GM12873 (cell line): Measurements from ENCODE around the gene LSM14B.

Experiments
- TF ChIP-seq, protein P1 (sequence below): IDR thresholded peaks from 2 replicates; pipeline ENCODE4 v1.5.1; 2012; ENCODE audit warnings: low read depth, mild to moderate bottlenecking, moderate library complexity, low read length, control low read depth; ENCODE audit not compliant: insufficient read depth; ENCODE audit errors: missing control alignments

Gene LSM14B

DNA sequence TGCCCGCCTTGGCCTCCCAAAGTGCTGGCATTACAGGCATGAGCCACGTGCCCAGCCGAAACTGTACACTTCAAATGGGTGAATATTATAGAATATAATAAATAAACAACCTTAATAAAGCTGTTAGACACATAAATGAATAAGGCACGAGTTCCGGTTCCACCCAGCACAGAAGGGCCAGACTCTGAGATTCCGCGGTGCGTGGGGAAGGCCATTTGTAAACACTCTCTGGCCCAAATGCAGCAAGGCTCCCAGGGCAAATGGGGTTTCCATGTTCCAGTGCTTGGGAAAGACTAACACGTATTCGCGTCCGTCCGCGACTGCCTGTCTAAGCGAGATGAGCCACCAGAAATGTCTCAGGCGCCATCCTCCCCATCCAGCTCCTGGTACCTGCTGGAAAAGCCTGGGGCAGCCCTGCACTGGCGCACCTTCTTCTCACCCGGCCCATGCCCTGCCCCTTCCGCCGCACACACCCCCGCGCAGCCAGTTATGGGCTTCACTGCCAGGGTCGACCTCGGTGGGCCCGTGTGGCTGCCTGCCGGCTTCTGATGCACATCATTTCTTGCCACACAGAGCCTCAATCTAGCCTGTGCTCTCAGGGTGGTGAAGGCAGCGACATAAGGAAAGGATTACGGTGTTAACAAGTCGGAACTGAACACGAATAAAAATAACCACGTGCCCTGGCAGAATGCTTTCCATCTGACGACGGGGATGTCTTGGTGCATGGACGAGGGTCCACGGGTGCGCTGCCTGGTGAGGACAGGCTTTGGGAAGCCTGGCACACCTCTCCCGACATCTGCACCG is 5.5 kb upstream of the LSM14B start:
- TF ChIP-seq, protein P1, sequence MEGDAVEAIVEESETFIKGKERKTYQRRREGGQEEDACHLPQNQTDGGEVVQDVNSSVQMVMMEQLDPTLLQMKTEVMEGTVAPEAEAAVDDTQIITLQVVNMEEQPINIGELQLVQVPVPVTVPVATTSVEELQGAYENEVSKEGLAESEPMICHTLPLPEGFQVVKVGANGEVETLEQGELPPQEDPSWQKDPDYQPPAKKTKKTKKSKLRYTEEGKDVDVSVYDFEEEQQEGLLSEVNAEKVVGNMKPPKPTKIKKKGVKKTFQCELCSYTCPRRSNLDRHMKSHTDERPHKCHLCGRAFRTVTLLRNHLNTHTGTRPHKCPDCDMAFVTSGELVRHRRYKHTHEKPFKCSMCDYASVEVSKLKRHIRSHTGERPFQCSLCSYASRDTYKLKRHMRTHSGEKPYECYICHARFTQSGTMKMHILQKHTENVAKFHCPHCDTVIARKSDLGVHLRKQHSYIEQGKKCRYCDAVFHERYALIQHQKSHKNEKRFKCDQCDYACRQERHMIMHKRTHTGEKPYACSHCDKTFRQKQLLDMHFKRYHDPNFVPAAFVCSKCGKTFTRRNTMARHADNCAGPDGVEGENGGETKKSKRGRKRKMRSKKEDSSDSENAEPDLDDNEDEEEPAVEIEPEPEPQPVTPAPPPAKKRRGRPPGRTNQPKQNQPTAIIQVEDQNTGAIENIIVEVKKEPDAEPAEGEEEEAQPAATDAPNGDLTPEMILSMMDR: no peak

DNA sequence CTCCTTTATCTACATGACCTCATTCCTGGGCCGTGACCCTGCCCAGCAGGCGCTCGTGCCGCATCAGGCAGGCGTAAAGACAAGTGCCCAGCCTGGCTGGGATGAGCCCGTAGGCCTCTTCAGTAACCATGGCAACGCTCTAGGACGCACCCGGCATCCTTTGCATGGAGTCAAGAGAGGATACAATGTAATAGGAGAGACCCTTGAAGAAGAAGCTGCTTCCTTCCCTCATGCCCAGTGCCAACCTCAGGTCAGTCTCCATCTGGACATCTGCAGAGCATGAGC is 5.0 kb upstream of the LSM14B start:
- TF ChIP-seq, protein P1: no peak

DNA sequence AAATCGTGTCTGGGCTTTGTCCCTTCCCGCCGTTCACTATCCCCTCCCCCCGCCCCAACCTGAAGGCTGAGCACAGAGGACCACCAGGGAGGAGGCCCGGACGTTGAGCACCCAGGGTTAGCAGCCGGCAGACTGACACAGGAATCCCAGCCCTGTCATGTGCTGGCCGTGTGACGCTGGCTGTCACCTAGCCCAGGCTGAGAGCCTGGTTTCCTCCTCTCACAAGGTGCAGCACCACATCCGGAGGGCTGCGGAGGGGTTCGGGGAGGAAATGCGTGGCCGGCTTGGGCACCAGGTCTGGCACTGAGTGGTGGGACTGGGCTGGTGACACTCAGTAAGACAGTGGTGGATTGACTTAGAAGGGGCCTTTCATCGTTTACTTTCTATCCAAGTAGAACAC is 4.6 kb upstream of the LSM14B start:
- TF ChIP-seq, protein P1: no peak

DNA sequence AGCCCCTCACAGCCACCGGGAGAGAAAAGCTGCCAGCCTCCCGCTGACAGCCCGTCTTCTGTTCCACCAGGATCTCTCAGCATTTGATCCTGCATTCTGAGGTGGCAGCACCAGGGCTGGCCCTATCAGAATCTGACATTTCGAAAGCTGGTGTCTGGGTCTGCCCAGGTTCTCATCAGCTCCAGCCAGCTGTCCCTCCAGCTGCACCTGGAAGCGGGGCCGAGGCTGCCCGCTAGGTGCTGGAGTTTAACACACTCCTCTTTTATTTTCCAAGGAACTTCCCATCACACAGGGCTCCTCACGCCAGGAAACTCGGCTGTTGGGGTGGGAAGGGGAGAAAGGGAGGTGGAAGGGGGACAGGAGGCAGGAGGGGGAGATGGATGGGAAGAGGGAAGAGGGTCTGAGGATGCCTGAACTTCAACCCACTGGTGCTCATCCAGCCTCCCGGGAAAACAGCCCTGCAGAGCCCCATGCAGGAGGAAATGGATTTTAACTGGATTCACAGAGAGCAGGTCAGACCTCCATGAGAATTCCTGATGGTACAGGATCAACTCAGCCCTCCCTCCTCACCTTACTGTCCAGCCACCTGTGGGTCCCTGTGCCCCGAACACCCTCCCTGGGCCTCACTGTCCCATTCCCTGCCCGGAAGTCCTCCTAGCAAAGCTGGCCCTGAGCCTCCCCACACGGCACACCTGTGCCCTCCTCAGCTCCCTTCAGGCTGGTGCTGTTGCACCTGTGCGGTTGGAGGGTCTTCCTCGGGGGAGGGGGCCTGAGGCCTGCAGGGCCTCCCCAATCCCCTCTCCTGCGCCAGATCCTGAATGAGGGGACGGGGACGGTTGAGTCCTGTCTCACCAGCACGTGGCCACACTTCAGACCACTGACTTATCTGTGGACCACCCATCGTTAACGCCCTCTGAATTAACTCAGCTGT is 3.9 kb upstream of the LSM14B start:
- TF ChIP-seq, protein P1: no peak

DNA sequence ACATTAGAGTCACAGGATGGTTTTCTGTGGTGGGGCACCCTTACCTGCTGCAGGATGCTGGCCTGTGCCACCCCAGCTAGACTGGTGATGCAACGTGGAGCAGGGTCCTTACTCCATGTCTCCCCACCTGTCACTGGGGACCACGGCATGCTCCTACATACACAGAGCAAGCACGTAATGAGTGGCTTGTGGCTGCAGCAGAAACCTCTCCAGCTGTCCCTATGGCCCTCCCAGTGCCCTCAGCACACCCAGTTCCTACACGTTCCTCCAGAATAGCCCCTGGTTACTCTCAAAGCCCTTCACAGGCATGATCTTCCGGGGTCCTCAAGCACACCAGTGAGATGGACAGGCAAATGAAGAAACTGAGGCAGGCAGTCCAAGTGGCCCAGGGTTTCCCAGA is 3.2 kb upstream of the LSM14B start:
- TF ChIP-seq, protein P1: no peak

DNA sequence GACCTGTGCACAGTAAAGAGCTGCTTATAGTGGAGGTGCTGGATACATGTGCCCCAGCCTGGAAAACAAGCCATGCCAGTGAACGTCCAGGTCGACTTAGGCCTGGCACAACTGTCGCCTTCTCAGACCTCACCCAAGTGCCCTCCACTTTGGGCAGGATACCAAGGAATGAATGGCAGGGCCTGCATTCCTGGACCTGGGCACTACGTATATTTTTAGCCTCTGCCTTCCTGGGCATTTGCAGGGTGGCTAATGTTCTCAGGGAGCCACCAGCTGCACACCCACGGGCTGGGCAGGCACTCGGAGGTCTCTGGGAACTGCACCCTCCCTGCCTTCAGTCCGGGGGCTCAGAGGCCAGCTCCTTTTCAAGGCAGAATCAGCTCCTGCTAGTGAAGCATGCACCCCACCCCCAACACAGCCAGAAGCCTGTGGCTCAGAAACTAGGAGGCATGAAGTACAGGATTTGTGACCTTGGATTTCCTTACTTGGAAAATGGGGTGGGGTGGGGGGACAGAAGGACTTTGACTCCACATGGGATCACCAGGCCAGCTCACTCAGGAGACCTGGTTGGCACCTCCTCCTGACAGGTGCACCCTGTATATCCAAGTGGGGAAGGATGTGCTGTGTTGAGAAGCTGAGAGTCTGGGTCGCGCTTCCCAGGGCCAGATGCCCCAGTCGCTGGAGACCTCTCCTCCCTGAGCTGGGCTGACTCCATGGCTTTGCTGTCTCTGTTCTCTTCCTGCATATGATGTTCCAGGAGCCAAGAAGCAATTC is 2.5 kb upstream of the LSM14B start:
- TF ChIP-seq, protein P1: no peak

DNA sequence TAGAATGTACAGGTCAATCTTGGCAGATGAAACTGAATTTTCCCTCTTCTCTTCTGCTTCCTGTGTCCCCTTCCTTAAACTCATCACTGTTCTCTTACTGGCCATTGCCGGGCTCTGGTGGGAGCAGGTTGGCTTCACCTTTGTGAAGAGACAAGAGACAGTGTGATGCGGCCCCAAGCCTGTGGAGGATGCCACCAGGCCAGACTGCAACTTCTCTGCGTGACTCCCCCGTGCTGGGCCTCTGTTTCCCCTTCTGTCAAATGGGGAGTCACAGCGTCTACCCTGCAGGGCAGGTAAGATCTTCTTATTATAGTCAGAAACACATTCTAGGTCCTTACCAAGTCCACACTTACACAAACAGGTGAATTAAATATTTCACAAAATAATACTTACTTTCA is 1.9 kb upstream of the LSM14B start:
- TF ChIP-seq, protein P1: no peak
